HEK293 (cell line): ENCODE data around the gene FRMD8.

Source experiments
- CTCF ChIA-PET: fragments of 350-600 bp; formaldehyde crosslinking; extraction: SDS; loops from one replicate; lab custom pipeline; 2021; ENCODE audit warnings: antibody characterized with exemption; lab: Yijun Ruan, JAX
- POLR2A ChIA-PET: fragments of 300-600 bp; formaldehyde crosslinking; extraction: SDS; loops from one replicate; lab custom pipeline; 2020; ENCODE audit warnings: antibody characterized with exemption, inconsistent platforms; lab: Yijun Ruan, JAX
- H3K27ac ChIP-seq: fragments of 200-500 bp; sonication (Bioruptor generic); 2 replicates; pipeline ENCODE4 v1.5.1; 2014; ENCODE audit warnings: low read depth, low read length, control low read depth, inconsistent platforms; ENCODE audit errors: extremely low read depth
- H3K36me3 ChIP-seq, 2 experiments: fragments of 200-500 bp in 1 of 2; sonication (Bioruptor generic) in 1 of 2; 1 replicate in 1 of 2; 2 replicates in 1 of 2; pipeline ENCODE4 v1.5.1; 2014 to 2017; ENCODE audit warnings: inconsistent platforms in 2 of 2, low read length in 2 of 2; ENCODE audit not compliant: control insufficient read depth in 2 of 2, insufficient read depth in 1 of 2
- H3K4me1 ChIP-seq: fragments of 200-500 bp; sonication (Bioruptor generic); 2 replicates; pipeline ENCODE4 v1.5.1; 2014; ENCODE audit warnings: mild to moderate bottlenecking, low read length, inconsistent platforms; ENCODE audit not compliant: control insufficient read depth, insufficient read depth
- H3K4me3 ChIP-seq: 2 replicates; pipeline ENCODE4 v1.5.1; 2011; ENCODE audit warnings: low read depth, mild to moderate bottlenecking, control low read depth, low read length, moderate library complexity
- H3K9me3 ChIP-seq: fragments of 200-500 bp; sonication (Bioruptor generic); 2 replicates; pipeline ENCODE4 v1.5.1; 2014; ENCODE audit warnings: low read depth, low read length, inconsistent platforms; ENCODE audit not compliant: control insufficient read depth, insufficient read depth
- ATF2 ChIP-seq: fragments of 450-650 bp; formaldehyde crosslinking; IDR thresholded peaks from 2 replicates; pipeline ENCODE4 v1.5.1; 2016; ENCODE audit warnings: missing biosample characterization, missing genetic modification characterization, low read depth
- CTCF ChIP-seq: fragments of 450-650 bp; formaldehyde crosslinking; IDR thresholded peaks from 2 replicates; pipeline ENCODE4 v1.5.1; 2016; ENCODE audit warnings: missing biosample characterization, missing genetic modification characterization
- GLIS1 ChIP-seq: fragments of 450-650 bp; formaldehyde crosslinking; IDR thresholded peaks from 2 replicates; pipeline ENCODE4 v1.5.1; 2016; ENCODE audit warnings: missing biosample characterization, missing genetic modification characterization
- GLIS2 ChIP-seq: fragments of 450-650 bp; formaldehyde crosslinking; IDR thresholded peaks from 2 replicates; pipeline ENCODE4 v1.5.1; 2016; ENCODE audit warnings: missing biosample characterization, missing genetic modification characterization
- INSM2 ChIP-seq: fragments of 450-650 bp; formaldehyde crosslinking; IDR thresholded peaks from 2 replicates; pipeline ENCODE4 v1.5.1; 2016; ENCODE audit warnings: missing biosample characterization, missing genetic modification characterization
- KLF10 ChIP-seq: fragments of 450-650 bp; IDR thresholded peaks from 2 replicates; pipeline ENCODE4 v1.5.1; 2018; ENCODE audit warnings: missing biosample characterization, mild to moderate bottlenecking, missing genetic modification characterization
- OSR2 ChIP-seq: fragments of 450-650 bp; formaldehyde crosslinking; IDR thresholded peaks from 2 replicates; pipeline ENCODE4 v1.5.1; 2016; ENCODE audit warnings: missing biosample characterization, missing genetic modification characterization
- SALL2 ChIP-seq: fragments of 450-650 bp; formaldehyde crosslinking; IDR thresholded peaks from 2 replicates; pipeline ENCODE4 v1.5.0; 2017; ENCODE audit warnings: missing biosample characterization, mild to moderate bottlenecking, missing genetic modification characterization, borderline replicate concordance
- SP2 ChIP-seq: fragments of 450-650 bp; formaldehyde crosslinking; IDR thresholded peaks from 2 replicates; pipeline ENCODE4 v1.5.1; 2016; ENCODE audit warnings: missing biosample characterization, missing genetic modification characterization
- TRIM28 ChIP-seq: IDR thresholded peaks from 2 replicates; pipeline ENCODE4 v1.6.1; 2011; ENCODE audit warnings: low read length, control low read depth, borderline replicate concordance
- ZBTB17 ChIP-seq: fragments of 450-650 bp; formaldehyde crosslinking; IDR thresholded peaks from 2 replicates; pipeline ENCODE4 v1.5.1; 2016; ENCODE audit warnings: missing biosample characterization, missing genetic modification characterization
- ZBTB26 ChIP-seq: fragments of 450-650 bp; formaldehyde crosslinking; optimal IDR thresholded peaks from 2 replicates; pipeline ENCODE3; 2016; ENCODE audit warnings: missing biosample characterization, mild to moderate bottlenecking, missing genetic modification characterization
- ZNF174 ChIP-seq: fragments of 450-650 bp; formaldehyde crosslinking; IDR thresholded peaks from 2 replicates; pipeline ENCODE4 v1.5.0; 2017; ENCODE audit warnings: missing biosample characterization, mild to moderate bottlenecking, missing genetic modification characterization
- ZNF266 ChIP-seq: fragments of 450-650 bp; formaldehyde crosslinking; IDR thresholded peaks from 2 replicates; pipeline ENCODE4 v1.5.1; 2016; ENCODE audit warnings: missing biosample characterization, missing genetic modification characterization, low read depth
- ZNF394 ChIP-seq: fragments of 450-650 bp; formaldehyde crosslinking; IDR thresholded peaks from 2 replicates; pipeline ENCODE4 v1.5.1; 2016; ENCODE audit warnings: missing biosample characterization, missing genetic modification characterization, mild to moderate bottlenecking, moderate library complexity, borderline replicate concordance
- ZNF48 ChIP-seq: fragments of 450-650 bp; formaldehyde crosslinking; IDR thresholded peaks from 2 replicates; pipeline ENCODE4 v1.5.1; 2016; ENCODE audit warnings: missing biosample characterization, missing genetic modification characterization
- ZNF544 ChIP-seq: fragments of 450-650 bp; formaldehyde crosslinking; IDR thresholded peaks from 2 replicates; pipeline ENCODE4 v1.5.0; 2017; ENCODE audit warnings: missing biosample characterization, missing genetic modification characterization
- ZNF610 ChIP-seq: fragments of 450-650 bp; formaldehyde crosslinking; IDR thresholded peaks from 2 replicates; pipeline ENCODE4 v1.5.1; 2016; ENCODE audit warnings: missing biosample characterization, missing genetic modification characterization, borderline replicate concordance
- ZNF626 ChIP-seq: fragments of 450-650 bp; sonication (Bioruptor Pico); formaldehyde crosslinking; IDR thresholded peaks from 2 replicates; pipeline ENCODE4 v1.5.1; 2018; ENCODE audit warnings: missing biosample characterization, missing genetic modification characterization, inconsistent platforms
- ZNF629 ChIP-seq: fragments of 450-650 bp; formaldehyde crosslinking; IDR thresholded peaks from 2 replicates; pipeline ENCODE4 v1.5.1; 2017; ENCODE audit warnings: missing biosample characterization, missing genetic modification characterization
- ZNF76 ChIP-seq: fragments of 450-650 bp; formaldehyde crosslinking; IDR thresholded peaks from 2 replicates; pipeline ENCODE4; 2016; ENCODE audit warnings: low read depth, missing biosample characterization, missing genetic modification characterization, borderline replicate concordance
- ZNF785 ChIP-seq: fragments of 450-650 bp; formaldehyde crosslinking; IDR thresholded peaks from 2 replicates; pipeline ENCODE4 v1.5.1; 2016; ENCODE audit warnings: missing biosample characterization, missing genetic modification characterization

Gene FRMD8

GRCh38 chr11:65353376-65353775 lies 33.1 kb upstream of the FRMD8 start:
- CTCF ChIA-PET = interaction anchor here (0.6 to 1.8 kb wide), 11 partner anchors 9 to 353 kb away, joined by 3 to 8 read pairs (median 3); partner anchors contain the start of gene MALAT1
- no peak overlapping the region for H3K27ac ChIP-seq
- H3K4me3 ChIP-seq = no peak overlapping the region
- H3K9me3 ChIP-seq = no peaks in the 10 kb centered on the region
- TF ChIP-seq ATF2 (peak; percentile 50; the same call in 1 of the 2 replicates), ZNF544 (tag by site-specific recombination) (no peak)
- peaks cover 11 to 42% of the 10 kb centered on the region in 2 experiments for H3K36me3 ChIP-seq
- POLR2A ChIA-PET = interaction anchor here (0.6 to 1.5 kb wide), 4 partner anchors 16 to 154 kb away, joined by 3 to 5 read pairs (median 4); partner anchors contain the start of gene POLA2
- H3K4me1 ChIP-seq = no peaks in the 10 kb centered on the region

- H3K9me3 ChIP-seq = no peaks in the 10 kb centered on the region
- no peak overlapping the region for H3K4me3 ChIP-seq
- H3K4me1 ChIP-seq = no peaks in the 10 kb centered on the region
- TF ChIP-seq ZNF610 (tag by site-specific recombination) (no peak), ZNF394 (tag by site-specific recombination) (0 out of 2 replicates have a peak, but pooled peaks have one; percentile 43)
- TF ChIP-seq, all 188 proteins: peak for 1
- Histone ChIP-seq H3K36me3 (peaks cover 8 to 37% of the 10 kb centered on the region in 2 experiments), H3K27ac (no peak overlapping the region)
- POLR2A ChIA-PET = interaction anchor here (0.9 to 1.5 kb wide), 7 partner anchors 17 to 153 kb away, joined by 3 to 7 read pairs (median 5); partner anchors contain the start of genes DPF2, MALAT1, NEAT1 and POLA2
- CTCF ChIA-PET = interaction anchor here (0.7 to 1.8 kb wide), 5 partner anchors 10 to 187 kb away, joined by 4 to 8 read pairs (median 5); no protein-coding TSS in a partner anchor
Measured at GRCh38 chr11:65353900-65354264, 32.6 kb upstream of the FRMD8 start.

GRCh38 chr11:65354265-65355012 lies 32.0 kb upstream of the FRMD8 start, which contains the start of gene TIGD3:
Gene TIGD3, plus strand, starts transcription at chr11:65354751. Its CDS starts 1,058 bp downstream, at chr11:65355809.
- Histone ChIP-seq H3K27ac (peak within 1 kb of the TSS; percentile 77; the same call in 1 of the 2 replicates), H3K9me3 (no peaks in the 10 kb centered on the region), H3K36me3 (peaks cover 8 to 32% of the 10 kb centered on the region in 2 experiments), H3K4me1 (no peaks in the 10 kb centered on the region), H3K4me3 (peak within 1 kb of the TSS; percentile 66)
- CTCF ChIA-PET = interaction anchor here (0.6 to 1.8 kb wide), 4 partner anchors 24 to 508 kb away, joined by 3 to 8 read pairs (median 4); no protein-coding TSS in a partner anchor
- POLR2A ChIA-PET = interaction anchor here (0.9 to 1.5 kb wide), 7 partner anchors 17 to 153 kb away, joined by 3 to 7 read pairs (median 5); partner anchors contain the start of genes DPF2, MALAT1, NEAT1 and POLA2
- no peak for TF ChIP-seq TRIM28
- TF ChIP-seq ZNF626 (tag by site-specific recombination) = no peak
- peak; percentile 91 for TF ChIP-seq KLF10 (tag by site-specific recombination)
- TF ChIP-seq CTCF (tag by site-specific recombination) = 0 out of 2 replicates have a peak, but pooled peaks have one; percentile 25
- no peak for TF ChIP-seq SALL2 (tag by site-specific recombination)
- TF ChIP-seq ZNF629 (tag by site-specific recombination) = no peak
- peak; percentile 82 for TF ChIP-seq GLIS2 (tag by site-specific recombination)
- TF ChIP-seq ZNF266 = no peak
- peak; percentile 39 for TF ChIP-seq ZBTB26 (tag by site-specific recombination)
- TF ChIP-seq ZNF48 (tag by site-specific recombination) = no peak
- peak; percentile 56; the same call in 1 of the 2 replicates for TF ChIP-seq GLIS1 (tag by site-specific recombination)
- TF ChIP-seq OSR2 (tag by site-specific recombination) = no peak
- TF ChIP-seq ZBTB17 (tag by site-specific recombination) = peak; percentile 61; the same call in 1 of the 2 replicates
- no peak for TF ChIP-seq INSM2 (tag by site-specific recombination)
- no peak for TF ChIP-seq ZNF785 (tag by site-specific recombination)
- no peak for TF ChIP-seq ZNF174
- peak; percentile 90 for TF ChIP-seq SP2 (tag by site-specific recombination)
- TF ChIP-seq ZNF76 (tag by site-specific recombination) = no peak
